NCI-H1092 treated with DMSO at 0.1 percent for 48 hours (cell line): Measurements from ENCODE around the gene IL11RA.

Experiments used
- DNase-seq: peaks from one replicate; lab custom pipeline; 2025; lab: John Stamatoyannopoulos, UW

IL11RA gene

GRCh38 chr9:34687276-34688030 lies 35.5 kb downstream of the IL11RA start:
- DNase-seq = no peak

- DNase-seq = no peak
Observed at GRCh38 chr9:34688329-34689115, 36.5 kb downstream of the IL11RA start.

GRCh38 chr9:34689116-34689470 lies 37.1 kb downstream of the IL11RA start:
- no peak for DNase-seq

GRCh38 chr9:34689512-34689911 lies 37.5 kb downstream of the IL11RA start:
- DNase-seq = no peak

DNA sequence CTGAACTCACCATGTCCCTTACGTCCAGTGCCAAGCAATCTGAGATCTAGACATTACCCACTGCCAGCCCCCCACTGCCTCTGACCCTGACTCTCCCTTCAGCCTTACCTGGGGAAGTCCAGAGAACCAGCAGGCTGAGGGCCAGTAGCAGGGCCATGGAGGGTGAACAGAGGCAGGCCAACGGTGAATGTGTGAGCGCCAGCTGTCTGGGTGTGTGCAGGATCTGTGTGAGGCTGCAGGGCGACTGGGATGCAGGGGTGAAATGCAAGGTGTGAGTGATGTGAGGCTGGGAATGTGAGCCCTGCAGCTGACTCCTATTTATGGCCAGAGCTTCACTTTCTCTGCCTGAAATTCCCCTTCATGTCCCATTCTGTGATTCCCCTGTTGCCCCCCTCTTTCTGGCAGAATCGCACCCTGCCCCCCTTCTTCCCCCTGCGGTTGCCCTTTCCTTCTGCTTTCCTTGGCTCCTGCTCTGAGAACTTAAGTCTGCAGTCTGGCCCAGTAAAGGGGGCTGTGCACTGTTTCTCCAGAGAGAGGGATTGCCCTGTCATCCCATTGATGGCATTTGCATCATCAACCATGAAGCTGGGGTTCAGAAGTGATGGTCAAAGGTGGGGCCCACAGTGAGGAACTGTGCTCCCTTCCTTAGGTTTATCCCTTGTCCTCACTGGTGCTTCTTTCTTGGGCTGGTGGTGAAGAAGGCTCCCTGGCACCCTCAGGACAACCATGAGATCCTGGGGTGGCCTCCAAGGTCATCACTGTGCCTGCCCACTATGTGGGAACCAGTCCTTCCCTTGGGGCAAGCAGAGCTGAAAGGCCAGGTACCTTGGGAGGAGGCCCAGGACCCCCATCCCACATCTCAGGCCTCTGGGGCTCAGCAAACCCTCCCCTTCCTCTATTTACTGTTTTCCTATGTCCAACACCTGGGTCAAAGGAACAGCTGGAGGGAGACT lies 39.3 kb downstream of the IL11RA start, which contains the start of gene CCL19:
Gene CCL19, minus strand, starts transcription at position 294 of the 953 bp plus-strand sequence. Its CDS starts 137 bp downstream, at position 157.
- DNase-seq = no peak

DNA sequence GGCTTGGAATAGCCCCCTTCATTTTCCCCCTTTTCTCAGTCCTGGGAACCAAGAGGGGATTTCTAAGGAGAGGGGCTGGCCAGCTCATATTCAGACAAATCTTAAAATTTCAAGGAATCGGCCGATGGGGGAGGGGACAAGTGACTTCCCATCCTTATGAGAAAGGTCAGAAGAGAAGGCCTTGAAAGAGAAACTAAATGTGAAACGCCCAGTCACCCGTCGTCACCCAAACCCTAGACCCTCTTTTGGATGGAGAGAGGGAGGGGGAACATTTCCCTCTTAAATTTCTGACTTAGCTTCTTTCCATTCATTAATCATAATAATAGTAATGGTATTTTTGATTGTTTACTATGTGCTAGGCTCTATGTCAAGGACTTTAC lies 39.9 kb downstream of the IL11RA start:
- DNase-seq = no peak

GRCh38 chr9:34693560-34693959 lies 41.6 kb downstream of the IL11RA start:
- no peak for DNase-seq

DNA sequence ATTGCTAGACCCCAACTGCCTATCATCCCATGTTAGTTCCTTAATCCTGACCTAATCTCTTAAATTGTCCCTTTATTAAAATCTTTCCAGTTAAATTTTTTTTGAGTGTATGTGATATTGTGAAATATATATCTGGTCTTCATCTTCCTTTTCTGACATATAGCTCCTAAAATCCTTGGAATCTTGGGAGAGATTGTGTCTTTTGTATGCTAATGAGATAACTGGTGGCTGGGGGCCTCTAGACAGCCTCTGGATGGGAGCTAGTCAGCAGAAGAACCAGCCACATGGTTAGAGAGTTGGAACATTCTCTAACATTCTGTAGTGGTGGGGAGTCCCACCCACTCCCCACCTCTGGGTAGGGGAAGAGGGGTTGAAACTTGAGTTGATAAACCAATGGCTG lies 42.8 kb downstream of the IL11RA start:
- no peak for DNase-seq

DNA sequence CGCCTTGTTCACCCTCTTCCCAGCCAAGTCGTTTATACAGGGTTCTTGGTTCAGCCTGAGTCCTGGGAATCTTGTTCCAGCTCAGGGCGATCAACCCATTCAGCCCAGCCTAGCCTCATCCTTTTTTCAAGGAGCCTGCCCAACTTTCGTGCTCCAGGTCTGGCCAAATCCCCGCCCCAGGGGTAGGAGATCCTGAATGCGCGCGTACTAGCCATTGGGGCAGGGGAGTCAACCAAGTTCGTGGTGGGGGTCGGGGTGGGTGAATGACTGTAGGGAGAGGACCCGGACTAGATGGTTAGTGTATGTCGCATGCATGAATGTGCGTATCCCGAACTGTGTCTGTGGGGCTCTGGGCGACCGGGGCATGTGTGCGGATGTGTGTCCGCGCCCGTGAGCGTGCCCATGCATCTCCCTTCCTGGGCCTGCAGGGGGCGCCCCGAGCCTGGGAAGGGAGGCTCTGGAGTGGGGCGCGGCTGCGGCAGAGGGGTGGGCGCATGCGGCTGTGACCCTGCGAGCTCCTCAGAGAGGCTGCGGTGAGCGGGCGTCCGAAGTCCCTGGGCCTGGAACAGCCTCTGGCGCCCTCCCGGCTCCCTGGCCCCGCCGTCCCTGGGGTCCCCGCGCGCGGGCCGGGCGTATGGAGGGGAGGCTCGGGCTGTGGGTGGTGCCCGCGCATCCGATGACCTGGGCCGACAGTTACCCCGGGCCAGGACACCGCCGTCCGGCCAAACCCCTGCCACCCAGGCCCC lies 49.2 kb downstream of the IL11RA start:
- peak; percentile 71 for DNase-seq

GRCh38 chr9:34701769-34702736 lies 50.1 kb downstream of the IL11RA start:
- DNase-seq = peak; percentile 77

- DNase-seq = no peak
Observed at GRCh38 chr9:34707130-34707529, 55.1 kb downstream of the IL11RA start.

- no peak for DNase-seq
Observed at GRCh38 chr9:34709196-34709978, 57.4 kb downstream of the IL11RA start.

- no peak for DNase-seq
Observed at GRCh38 chr9:34710023-34710422, 58.0 kb downstream of the IL11RA start, which contains the start of gene CCL21. CCL21 (minus strand) TSS chr9:34710136; CDS start chr9:34710066, 70 bp downstream.
